ENCODE data around the gene MAP3K9. TPM values are rescaled to one million over a fixed set of nuclear protein-coding genes. Genes with fewer than 3 reads are reported as not detected.

MAP3K9 gene
- total RNA-seq, 1 experiment from 2014 or later = 12.1 TPM

GRCh38 chr14:70857496-70857890, 48.2 kb upstream of the MAP3K9 start:
- DNase-seq (ENCODE audit: low read depth, low spot score) (no peak), ATAC-seq (no peak)
- Histone ChIP-seq H3K4me3 (ENCODE audit: low read depth in 2 of 2, low read length in 2 of 2) (no peak overlapping the region), H3K27ac (ENCODE audit: low read length) (no peak overlapping the region), H3K36me3 (ENCODE audit: control insufficient read depth, insufficient read depth, low read length) (no peaks in the 10 kb centered on the region), H3K9me3 (ENCODE audit: control insufficient read depth, insufficient read depth, low read depth, low read length) (no peaks in the 10 kb centered on the region), H3K4me1 (ENCODE audit: control insufficient read depth, insufficient read depth, low read length) (no peaks in the 10 kb centered on the region), H3K27me3 (ENCODE audit: control insufficient read depth, insufficient read depth, low read length) (no peaks in the 10 kb centered on the region)
- TF ChIP-seq POLR2AphosphoS5 (IDR thresholded peaks at IDR 0.05; ENCODE audit: low read depth, low read length) (no peak), SIN3A (IDR thresholded peaks at IDR 0.05; ENCODE audit: borderline replicate concordance, insufficient read depth, low read depth, low read length) (no peak), TCF7L2 (IDR thresholded peaks at IDR 0.05; ENCODE audit: low read depth, low read length) (no peak), REST (IDR thresholded peaks at IDR 0.05; ENCODE audit: insufficient read depth in 1 of 2, low read depth in 2 of 2, low read length in 1 of 2) (no peak), CTCF (IDR thresholded peaks at IDR 0.05) (no peak)
- ChIA-PET POLR2A (interaction anchor here (0.6 kb wide), 1 partner anchor 232 kb away, joined by 9 read pairs; no protein-coding TSS in a partner anchor), CTCF (no interaction called here)
- intact Hi-C loops (cut with micrococcal nuclease; ENCODE audit: unreplicated experiment) = no loop called here
- BruUV-seq (replicated peaks) = no TSS peak
- in situ Hi-C loops (cut with HindIII; ENCODE audit: low pct_unique_long_range_greater_than_20kb, low sequenced_read_pairs) = no loop called here

GRCh38 chr14:70856851-70857495, 47.7 kb upstream of the MAP3K9 start:
- no TSS peak for BruUV-seq (replicated peaks)
- Histone ChIP-seq H3K9me3 (ENCODE audit: control insufficient read depth, insufficient read depth, low read depth, low read length) (no peaks in the 10 kb centered on the region), H3K4me1 (ENCODE audit: control insufficient read depth, insufficient read depth, low read length) (no peaks in the 10 kb centered on the region), H3K4me3 (ENCODE audit: low read depth in 2 of 2, low read length in 2 of 2) (no peak overlapping the region), H3K36me3 (ENCODE audit: control insufficient read depth, insufficient read depth, low read length) (no peaks in the 10 kb centered on the region), H3K27ac (ENCODE audit: low read length) (no peak overlapping the region), H3K27me3 (ENCODE audit: control insufficient read depth, insufficient read depth, low read length) (no peaks in the 10 kb centered on the region)
- in situ Hi-C loops (cut with HindIII; ENCODE audit: low pct_unique_long_range_greater_than_20kb, low sequenced_read_pairs) = no loop called here
- no peak for ATAC-seq
- intact Hi-C loops (cut with micrococcal nuclease; ENCODE audit: unreplicated experiment) = no loop called here
- DNase-seq (ENCODE audit: low read depth, low spot score) = no peak
- no peak for TF ChIP-seq POLR2AphosphoS5 (IDR thresholded peaks at IDR 0.05; ENCODE audit: low read depth, low read length)
- no peak for TF ChIP-seq CTCF (IDR thresholded peaks at IDR 0.05)
- TF ChIP-seq TCF7L2 (IDR thresholded peaks at IDR 0.05; ENCODE audit: low read depth, low read length) = no peak
- TF ChIP-seq REST (IDR thresholded peaks at IDR 0.05; ENCODE audit: insufficient read depth in 1 of 2, low read depth in 2 of 2, low read length in 1 of 2) = no peak
- TF ChIP-seq SIN3A (IDR thresholded peaks at IDR 0.05; ENCODE audit: borderline replicate concordance, insufficient read depth, low read depth, low read length) = no peak
- POLR2A ChIA-PET = no interaction called here
- CTCF ChIA-PET = no interaction called here

All from Panc1 (cell line).